Measurements from ENCODE around the gene C10orf71. TPM values are rescaled to one million over a fixed set of nuclear protein-coding genes. Genes with fewer than 3 reads are reported as not detected.

C10orf71 gene
- total RNA-seq, 1 donor from 2014 or later: not detected

DNA sequence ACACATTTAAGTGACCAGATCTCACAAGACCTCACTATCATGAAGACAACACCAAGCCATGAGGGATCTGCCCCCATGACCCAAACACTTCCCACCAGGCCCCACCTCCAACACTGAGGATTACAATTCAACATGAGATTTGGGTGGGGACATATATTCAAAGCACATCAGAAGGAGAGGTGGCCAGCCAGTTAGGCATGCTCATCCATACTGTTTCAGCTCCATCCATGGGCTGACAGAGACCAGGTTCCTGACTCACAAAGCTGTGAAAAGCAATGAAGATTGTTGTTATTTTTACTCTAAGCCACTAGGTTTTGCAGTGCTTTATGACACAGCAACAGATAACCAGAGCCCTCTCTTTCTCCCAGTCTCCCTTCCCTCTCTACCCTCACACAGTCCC, 36.0 kb downstream of the C10orf71 start:
- FAIRE-seq: no peak
- H3K4me3 Mint-ChIP-seq (ENCODE audit: unreplicated experiment): no peak overlapping the region
- no peak for TF ChIP-seq EZH2 (IDR thresholded peaks at IDR 0.05; ENCODE audit: insufficient read depth, low read length)
- TF ChIP-seq, protein P1, sequence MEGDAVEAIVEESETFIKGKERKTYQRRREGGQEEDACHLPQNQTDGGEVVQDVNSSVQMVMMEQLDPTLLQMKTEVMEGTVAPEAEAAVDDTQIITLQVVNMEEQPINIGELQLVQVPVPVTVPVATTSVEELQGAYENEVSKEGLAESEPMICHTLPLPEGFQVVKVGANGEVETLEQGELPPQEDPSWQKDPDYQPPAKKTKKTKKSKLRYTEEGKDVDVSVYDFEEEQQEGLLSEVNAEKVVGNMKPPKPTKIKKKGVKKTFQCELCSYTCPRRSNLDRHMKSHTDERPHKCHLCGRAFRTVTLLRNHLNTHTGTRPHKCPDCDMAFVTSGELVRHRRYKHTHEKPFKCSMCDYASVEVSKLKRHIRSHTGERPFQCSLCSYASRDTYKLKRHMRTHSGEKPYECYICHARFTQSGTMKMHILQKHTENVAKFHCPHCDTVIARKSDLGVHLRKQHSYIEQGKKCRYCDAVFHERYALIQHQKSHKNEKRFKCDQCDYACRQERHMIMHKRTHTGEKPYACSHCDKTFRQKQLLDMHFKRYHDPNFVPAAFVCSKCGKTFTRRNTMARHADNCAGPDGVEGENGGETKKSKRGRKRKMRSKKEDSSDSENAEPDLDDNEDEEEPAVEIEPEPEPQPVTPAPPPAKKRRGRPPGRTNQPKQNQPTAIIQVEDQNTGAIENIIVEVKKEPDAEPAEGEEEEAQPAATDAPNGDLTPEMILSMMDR (IDR thresholded peaks at IDR 0.05; ENCODE audit: insufficient read depth, low read depth, low read length): no peak
- H3K36me3 ChIP-seq (ENCODE audit: insufficient read depth, low read length): no peaks in the 10 kb centered on the region
- H3K27ac ChIP-seq (ENCODE audit: low read depth, low read length): no peak overlapping the region
- peaks cover 2% of the 10 kb centered on the region for H3K36me3 Mint-ChIP-seq (ENCODE audit: low read depth, unreplicated experiment)
- H3K27me3 ChIP-seq (ENCODE audit: insufficient read depth, low read length): no peaks in the 10 kb centered on the region
- H3K27me3 Mint-ChIP-seq (ENCODE audit: low read depth, unreplicated experiment): peaks cover 34% of the 10 kb centered on the region
- no peaks in the 10 kb centered on the region for H3K4me1 Mint-ChIP-seq (ENCODE audit: low read depth, unreplicated experiment)
- no peaks in the 10 kb centered on the region for H4K20me1 ChIP-seq (ENCODE audit: insufficient read depth, low read length)
- no peaks in the 10 kb centered on the region for H3K9me3 ChIP-seq (ENCODE audit: insufficient read depth, low read depth, low read length)
- H3K79me2 ChIP-seq (ENCODE audit: insufficient read depth, low read length): no peaks in the 10 kb centered on the region
- DNase-seq (ENCODE audit: low read depth): no peak
- no peak overlapping the region for H3K4me3 ChIP-seq (ENCODE audit: insufficient read depth, low read depth, low read length)
- H3K4me1 ChIP-seq (ENCODE audit: insufficient read depth, low read length): no peaks in the 10 kb centered on the region
- no peak overlapping the region for H3K27ac Mint-ChIP-seq (ENCODE audit: unreplicated experiment)
- H3K4me2 ChIP-seq (ENCODE audit: low read length): no peak overlapping the region
- H3K9me3 Mint-ChIP-seq (ENCODE audit: unreplicated experiment): peaks cover 11% of the 10 kb centered on the region
- H3K9ac ChIP-seq (ENCODE audit: low read length): no peak overlapping the region
- H2AFZ ChIP-seq (ENCODE audit: low read depth, low read length): no peak overlapping the region

DNA sequence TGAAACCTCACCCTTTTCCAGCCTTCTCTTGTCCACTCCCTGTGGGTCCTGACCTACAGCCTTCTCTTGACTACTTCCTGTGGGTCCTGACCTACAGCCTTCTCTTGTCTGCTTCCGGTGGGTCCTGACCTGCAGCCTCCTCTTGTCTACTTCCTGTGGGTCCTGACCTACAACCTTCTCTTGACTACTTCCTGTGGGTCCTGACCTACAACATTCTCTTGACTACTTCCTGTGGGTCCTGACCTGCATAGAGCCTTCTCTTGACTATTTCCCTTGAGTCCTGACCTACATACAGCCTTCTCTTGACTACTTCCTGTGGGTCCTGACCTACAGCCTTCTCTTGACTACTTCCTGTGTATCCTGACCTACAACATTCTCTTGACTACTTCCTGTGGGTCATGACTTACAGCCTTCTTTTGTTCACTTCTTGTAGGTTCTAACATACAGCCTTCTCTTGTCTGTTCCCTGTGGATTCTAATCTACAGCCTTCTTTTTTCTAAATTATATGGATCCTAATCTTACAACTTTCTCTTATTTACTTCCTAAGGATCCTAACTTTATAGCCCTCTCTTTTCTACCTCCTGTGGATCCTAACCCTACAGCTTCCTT, 36.5 kb downstream of the C10orf71 start:
- H3K27me3 Mint-ChIP-seq (ENCODE audit: low read depth, unreplicated experiment): peaks cover 29% of the 10 kb centered on the region
- Histone ChIP-seq H2AFZ (ENCODE audit: low read depth, low read length) (no peak overlapping the region), H3K27ac (ENCODE audit: low read depth, low read length) (no peak overlapping the region), H3K9ac (ENCODE audit: low read length) (no peak overlapping the region), H3K27me3 (ENCODE audit: insufficient read depth, low read length) (no peaks in the 10 kb centered on the region), H4K20me1 (ENCODE audit: insufficient read depth, low read length) (no peaks in the 10 kb centered on the region), H3K36me3 (ENCODE audit: insufficient read depth, low read length) (no peaks in the 10 kb centered on the region), H3K4me1 (ENCODE audit: insufficient read depth, low read length) (no peaks in the 10 kb centered on the region), H3K4me2 (ENCODE audit: low read length) (no peak overlapping the region), H3K4me3 (ENCODE audit: insufficient read depth, low read depth, low read length) (no peak overlapping the region), H3K79me2 (ENCODE audit: insufficient read depth, low read length) (no peaks in the 10 kb centered on the region), H3K9me3 (ENCODE audit: insufficient read depth, low read depth, low read length) (no peaks in the 10 kb centered on the region)
- H3K27ac Mint-ChIP-seq (ENCODE audit: unreplicated experiment): no peak overlapping the region
- FAIRE-seq (no peak), DNase-seq (ENCODE audit: low read depth) (no peak)
- H3K4me3 Mint-ChIP-seq (ENCODE audit: unreplicated experiment): no peak overlapping the region
- peaks cover 2% of the 10 kb centered on the region for H3K36me3 Mint-ChIP-seq (ENCODE audit: low read depth, unreplicated experiment)
- H3K4me1 Mint-ChIP-seq (ENCODE audit: low read depth, unreplicated experiment): no peaks in the 10 kb centered on the region
- no peak for TF ChIP-seq EZH2 (IDR thresholded peaks at IDR 0.05; ENCODE audit: insufficient read depth, low read length)
- TF ChIP-seq, protein P1 (IDR thresholded peaks at IDR 0.05; ENCODE audit: insufficient read depth, low read depth, low read length): no peak
- H3K9me3 Mint-ChIP-seq (ENCODE audit: unreplicated experiment): peaks cover 11% of the 10 kb centered on the region

DNA sequence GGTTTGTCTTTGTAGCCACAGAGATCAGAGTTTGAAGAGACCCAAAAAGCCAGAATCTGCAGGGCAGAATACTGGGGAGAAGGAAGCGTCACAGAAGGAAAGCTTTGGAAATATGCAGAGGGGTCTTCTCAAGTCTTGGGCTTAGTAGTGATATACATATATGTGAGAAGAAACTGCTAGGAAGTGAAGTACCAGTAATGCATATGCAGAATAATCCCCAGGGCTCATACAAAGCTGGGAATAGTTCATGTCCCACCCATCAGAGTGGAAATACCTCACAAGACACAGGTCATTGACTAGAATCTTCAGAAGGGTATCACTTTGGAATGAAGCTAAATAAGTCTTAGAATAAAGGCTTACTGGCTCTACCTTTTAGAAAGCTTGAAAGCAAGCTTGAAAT, 39.6 kb downstream of the C10orf71 start:
- TF ChIP-seq, protein P1 (IDR thresholded peaks at IDR 0.05; ENCODE audit: insufficient read depth, low read depth, low read length): no peak
- TF ChIP-seq EZH2 (IDR thresholded peaks at IDR 0.05; ENCODE audit: insufficient read depth, low read length): no peak
- H3K9ac ChIP-seq (ENCODE audit: low read length): no peak overlapping the region
- no peak overlapping the region for H3K4me3 ChIP-seq (ENCODE audit: insufficient read depth, low read depth, low read length)
- H3K4me3 Mint-ChIP-seq (ENCODE audit: unreplicated experiment): no peak overlapping the region
- no peaks in the 10 kb centered on the region for H3K36me3 Mint-ChIP-seq (ENCODE audit: low read depth, unreplicated experiment)
- FAIRE-seq: no peak
- no peaks in the 10 kb centered on the region for H3K4me1 Mint-ChIP-seq (ENCODE audit: low read depth, unreplicated experiment)
- no peak overlapping the region for H2AFZ ChIP-seq (ENCODE audit: low read depth, low read length)
- H3K79me2 ChIP-seq (ENCODE audit: insufficient read depth, low read length): no peaks in the 10 kb centered on the region
- no peaks in the 10 kb centered on the region for H4K20me1 ChIP-seq (ENCODE audit: insufficient read depth, low read length)
- H3K4me1 ChIP-seq (ENCODE audit: insufficient read depth, low read length): no peaks in the 10 kb centered on the region
- DNase-seq (ENCODE audit: low read depth): no peak
- H3K4me2 ChIP-seq (ENCODE audit: low read length): no peak overlapping the region
- H3K36me3 ChIP-seq (ENCODE audit: insufficient read depth, low read length): no peaks in the 10 kb centered on the region
- no peaks in the 10 kb centered on the region for H3K27me3 ChIP-seq (ENCODE audit: insufficient read depth, low read length)
- H3K9me3 Mint-ChIP-seq (ENCODE audit: unreplicated experiment): peaks cover 6% of the 10 kb centered on the region
- H3K9me3 ChIP-seq (ENCODE audit: insufficient read depth, low read depth, low read length): no peaks in the 10 kb centered on the region
- H3K27me3 Mint-ChIP-seq (ENCODE audit: low read depth, unreplicated experiment): peaks cover 7% of the 10 kb centered on the region
- H3K27ac ChIP-seq (ENCODE audit: low read depth, low read length): no peak overlapping the region
- no peak overlapping the region for H3K27ac Mint-ChIP-seq (ENCODE audit: unreplicated experiment)

Measured in astrocyte (in vitro differentiated cells and primary cell).